Upper lobe of right lung (tissue), 1 donor: ENCODE data around the gene FADS1. TPM values are rescaled to one million over a fixed set of nuclear protein-coding genes. Genes with fewer than 3 reads are reported as not detected.

ENCODE experiments used
- ATAC-seq: fragments of 200-7000 bp; cut with Tn5 transposase; one replicate; pipeline ENCODE4 v1.9.1; 2020; ENCODE audit warnings: mild to moderate bottlenecking, moderate library complexity
- DNase-seq: peaks from one replicate; pipeline ENCODE4 v3.0.0-alpha.2; 2020
- H3K27ac ChIP-seq: fragments of 200-600 bp; one replicate; pipeline ENCODE4 v1.8.0; 2022
- H3K27me3 ChIP-seq: fragments of 200-600 bp; one replicate; pipeline ENCODE4 v1.8.0; 2022; ENCODE audit warnings: mild to moderate bottlenecking
- H3K36me3 ChIP-seq: fragments of 200-600 bp; one replicate; pipeline ENCODE4 v1.8.0; 2022
- H3K4me1 ChIP-seq: fragments of 200-600 bp; one replicate; pipeline ENCODE4 v1.8.0; 2022
- H3K4me3 ChIP-seq: fragments of 200-600 bp; one replicate; pipeline ENCODE4 v1.8.0; 2022; ENCODE audit warnings: mild to moderate bottlenecking
- H3K9me3 ChIP-seq: fragments of 200-600 bp; one replicate; pipeline ENCODE4 v1.8.0; 2022
- intact Hi-C: fragments of 100-400 bp; cut with DNase I; formaldehyde crosslinking; loops from one replicate; pipeline ENCODE4 v1.11.0; 2022
- total RNA-seq: library from RNA; stranded (reverse); fragmentation: NEBNext Ultra II Directional; extraction: Animal tissue kit (Norgen Biotek cat#: 25700); gene quantifications from one replicate; pipeline ENCODE4 v1.2.1, GENCODE V29; 2021
- TF ChIP-seq, protein P1 (sequence below): fragments of 200-600 bp; IDR thresholded peaks from one replicate; pipeline ENCODE4 v1.8.0; 2022; ENCODE audit warnings: antibody characterized with exemption
- donor health status: DM: no; HTN: yes; CAD: no; lungs with severe emphysema.

The FADS1 gene
- total RNA-seq, 1 donor from 2014 or later, result 68.0 TPM

DNA sequence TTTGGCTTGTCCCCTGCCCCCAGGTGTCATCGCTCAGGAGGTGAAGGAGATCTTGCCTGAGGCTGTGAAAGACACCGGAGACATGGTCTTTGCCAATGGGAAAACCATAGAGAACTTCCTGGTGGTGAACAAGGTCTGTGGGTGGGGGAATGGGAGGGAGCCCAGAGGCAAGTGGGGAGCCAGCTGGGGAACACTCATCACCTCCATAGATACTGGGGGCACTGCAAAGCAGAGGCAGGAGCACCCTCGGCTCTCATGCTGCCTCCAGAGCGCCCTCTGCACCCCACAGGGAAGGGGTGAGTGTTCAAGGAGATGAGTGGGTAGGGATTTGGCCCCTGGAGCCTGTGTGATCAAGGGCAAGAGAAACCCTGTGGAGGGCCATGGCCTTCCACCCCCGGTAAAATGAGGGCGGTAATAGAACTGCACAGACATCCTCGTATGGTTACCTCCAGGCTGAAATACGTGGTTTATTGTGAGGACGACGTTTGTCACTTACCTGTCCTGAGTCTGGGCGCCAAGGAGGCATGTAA is 38.4 kb downstream of the FADS1 start:
- ATAC-seq, result no peak
- DNase-seq, result no peak
- H3K4me3 ChIP-seq, result no peak overlapping the region
- no peak overlapping the region for H3K27ac ChIP-seq
- TF ChIP-seq, protein P1, sequence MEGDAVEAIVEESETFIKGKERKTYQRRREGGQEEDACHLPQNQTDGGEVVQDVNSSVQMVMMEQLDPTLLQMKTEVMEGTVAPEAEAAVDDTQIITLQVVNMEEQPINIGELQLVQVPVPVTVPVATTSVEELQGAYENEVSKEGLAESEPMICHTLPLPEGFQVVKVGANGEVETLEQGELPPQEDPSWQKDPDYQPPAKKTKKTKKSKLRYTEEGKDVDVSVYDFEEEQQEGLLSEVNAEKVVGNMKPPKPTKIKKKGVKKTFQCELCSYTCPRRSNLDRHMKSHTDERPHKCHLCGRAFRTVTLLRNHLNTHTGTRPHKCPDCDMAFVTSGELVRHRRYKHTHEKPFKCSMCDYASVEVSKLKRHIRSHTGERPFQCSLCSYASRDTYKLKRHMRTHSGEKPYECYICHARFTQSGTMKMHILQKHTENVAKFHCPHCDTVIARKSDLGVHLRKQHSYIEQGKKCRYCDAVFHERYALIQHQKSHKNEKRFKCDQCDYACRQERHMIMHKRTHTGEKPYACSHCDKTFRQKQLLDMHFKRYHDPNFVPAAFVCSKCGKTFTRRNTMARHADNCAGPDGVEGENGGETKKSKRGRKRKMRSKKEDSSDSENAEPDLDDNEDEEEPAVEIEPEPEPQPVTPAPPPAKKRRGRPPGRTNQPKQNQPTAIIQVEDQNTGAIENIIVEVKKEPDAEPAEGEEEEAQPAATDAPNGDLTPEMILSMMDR, result no peak
- no peaks in the 10 kb centered on the region for H3K27me3 ChIP-seq
- peaks cover 3% of the 10 kb centered on the region for H3K4me1 ChIP-seq
- intact Hi-C loops, result no loop called here
- H3K9me3 ChIP-seq, result no peaks in the 10 kb centered on the region
- H3K36me3 ChIP-seq, result no peaks in the 10 kb centered on the region

DNA sequence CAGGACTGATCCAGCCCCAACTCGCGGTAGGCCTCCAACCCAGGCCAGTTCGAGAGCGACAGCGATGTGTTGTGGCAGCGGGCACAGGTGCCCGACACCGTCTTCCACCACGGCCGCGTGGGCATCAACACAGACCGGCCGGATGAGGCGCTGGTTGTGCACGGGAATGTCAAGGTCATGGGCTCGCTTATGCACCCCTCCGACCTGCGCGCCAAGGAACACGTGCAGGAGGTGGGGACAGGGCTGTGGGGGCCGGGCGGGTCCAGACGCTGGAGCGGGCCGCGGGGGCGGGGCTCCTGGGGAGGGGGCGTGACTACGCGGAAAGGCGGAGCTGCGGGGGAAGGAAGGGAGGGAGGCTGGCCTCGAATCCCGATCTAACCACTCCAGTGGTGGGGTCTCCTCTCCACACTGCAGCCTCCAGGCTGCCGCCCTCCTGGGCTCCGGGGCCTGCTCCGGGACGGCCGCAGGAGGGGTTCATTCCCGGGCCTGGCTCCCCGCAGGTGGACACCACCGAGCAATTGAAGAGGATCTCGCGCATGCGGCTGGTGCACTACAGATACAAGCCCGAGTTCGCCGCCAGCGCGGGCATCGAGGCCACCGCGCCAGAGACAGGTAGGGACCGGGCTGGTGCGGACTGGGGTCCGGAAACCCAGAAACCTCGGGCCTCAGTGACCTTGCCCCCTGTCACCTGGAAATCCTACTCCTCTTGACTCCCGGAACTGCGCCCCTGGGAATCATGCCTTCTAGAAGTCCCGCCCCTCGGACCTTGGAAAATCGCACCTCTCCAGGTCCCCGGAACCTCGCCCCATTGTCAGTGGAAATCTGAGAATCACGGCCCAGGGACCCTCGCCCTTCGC is 39.3 kb downstream of the FADS1 start:
- Histone ChIP-seq H3K4me1 (peaks cover 3% of the 10 kb centered on the region), H3K4me3 (peak overlapping the region; percentile 16), H3K27ac (no peak overlapping the region), H3K36me3 (no peaks in the 10 kb centered on the region), H3K9me3 (no peaks in the 10 kb centered on the region), H3K27me3 (no peaks in the 10 kb centered on the region)
- peak; percentile 28 for ATAC-seq
- TF ChIP-seq, protein P1, result no peak
- DNase-seq, result no peak
- intact Hi-C loops, result no loop called here

DNA sequence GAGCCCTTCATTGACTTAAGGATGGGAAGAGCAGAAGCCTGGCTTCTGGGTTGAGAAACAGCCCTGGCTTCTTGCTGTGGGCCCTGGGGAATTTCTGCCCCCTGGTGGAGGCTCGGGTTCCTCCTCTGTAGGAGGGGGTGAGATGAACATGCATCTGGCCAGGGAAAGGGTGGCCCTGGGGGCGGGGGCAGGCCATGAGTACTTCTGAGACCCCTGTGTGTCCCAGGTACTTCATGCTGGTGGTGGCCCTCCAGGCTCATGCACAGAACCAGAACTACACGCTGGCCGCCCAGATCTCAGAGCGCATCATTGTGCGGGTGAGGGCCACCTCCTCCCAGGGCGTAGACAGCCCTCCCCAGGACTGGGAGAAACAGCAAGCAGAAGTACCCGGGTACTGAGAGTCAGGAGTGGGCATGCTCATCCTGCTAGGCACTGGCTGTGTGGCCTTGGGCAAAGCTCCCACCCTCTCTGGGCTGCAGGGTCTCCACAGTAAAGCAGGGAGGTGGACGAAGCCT is 40.2 kb downstream of the FADS1 start:
- Histone ChIP-seq H3K27ac (no peak overlapping the region), H3K27me3 (no peaks in the 10 kb centered on the region), H3K9me3 (no peaks in the 10 kb centered on the region), H3K4me1 (peaks cover 5% of the 10 kb centered on the region), H3K36me3 (no peaks in the 10 kb centered on the region), H3K4me3 (no peak overlapping the region)
- intact Hi-C loops, result no loop called here
- DNase-seq, result peak; percentile 76
- peak; percentile 43 for ATAC-seq
- TF ChIP-seq, protein P1, result peak; percentile 62

DNA sequence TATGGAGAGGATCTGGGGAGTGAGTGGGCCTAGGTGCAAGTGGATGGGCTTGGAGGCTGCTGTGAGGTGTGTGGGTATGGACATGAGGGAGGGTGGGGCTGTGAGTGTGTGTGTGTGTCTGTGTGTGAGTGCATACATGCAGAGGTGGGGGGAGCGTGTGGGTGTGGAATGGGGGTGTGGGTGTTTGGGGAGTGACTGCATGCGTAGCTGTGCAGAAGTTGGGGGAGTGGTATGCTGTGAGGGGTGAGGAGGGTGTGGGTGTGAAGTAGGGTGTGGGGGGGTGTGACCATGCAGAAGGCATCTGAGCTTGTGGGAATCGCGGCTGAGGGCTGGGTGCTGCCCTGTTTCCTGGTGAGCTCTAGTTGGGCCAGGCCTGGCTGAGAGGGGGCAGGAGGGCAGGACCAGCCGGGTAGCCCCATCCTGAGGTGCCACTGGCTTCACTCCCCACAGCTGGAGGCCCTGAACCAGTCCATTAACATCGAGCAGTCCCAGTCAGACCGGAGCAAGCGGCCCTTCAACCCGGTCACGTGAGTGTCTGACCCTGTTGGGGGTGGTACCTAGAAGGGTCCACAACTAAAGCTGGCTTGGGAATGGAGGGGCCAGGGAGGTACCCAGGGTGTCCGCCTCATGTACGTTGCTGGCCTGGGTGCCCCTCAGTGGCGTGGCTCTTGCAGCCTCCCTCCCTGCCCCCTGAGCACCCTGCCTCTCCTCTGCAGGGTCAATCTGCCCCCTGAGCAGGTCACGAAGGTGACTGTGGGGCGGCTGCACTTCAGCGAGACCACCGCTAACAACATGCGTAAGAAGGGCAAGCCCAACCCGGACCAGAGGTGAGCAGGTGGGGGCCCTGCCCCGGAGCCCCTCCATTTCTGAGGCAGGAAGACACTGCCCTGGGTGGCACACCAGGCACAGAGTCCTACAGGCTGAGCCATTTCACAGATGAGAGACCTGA is 40.9 kb downstream of the FADS1 start:
- TF ChIP-seq, protein P1, result no peak
- H3K4me3 ChIP-seq, result no peak overlapping the region

DNA sequence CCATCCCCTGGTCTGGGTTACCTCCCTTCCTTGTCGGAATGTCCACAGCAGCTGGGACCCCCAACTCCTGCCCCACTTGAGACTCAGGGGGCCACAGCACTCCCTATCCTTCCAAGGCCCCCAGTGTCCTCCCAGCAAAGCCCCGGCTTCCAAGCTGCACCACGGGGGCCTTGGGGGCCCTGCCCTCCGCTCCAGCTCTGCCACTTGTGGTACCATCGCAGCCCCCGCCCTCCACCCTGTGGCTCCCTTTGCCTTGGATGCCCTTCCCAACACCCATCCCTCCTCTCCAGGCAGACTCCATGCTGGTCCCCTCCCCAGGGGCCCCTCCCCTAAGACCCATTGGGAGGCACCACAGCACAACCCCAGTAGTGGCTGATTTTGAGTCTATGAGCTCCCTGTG is 41.7 kb downstream of the FADS1 start:
- Histone ChIP-seq H3K27me3 (no peaks in the 10 kb centered on the region), H3K27ac (no peak overlapping the region), H3K4me1 (peaks cover 5% of the 10 kb centered on the region), H3K9me3 (no peaks in the 10 kb centered on the region), H3K4me3 (no peak overlapping the region), H3K36me3 (no peaks in the 10 kb centered on the region)
- DNase-seq (no peak), ATAC-seq (no peak)
- TF ChIP-seq, protein P1, result no peak
- intact Hi-C loops, result no loop called here

More for the DNA sequence above, 40.9 kb downstream of the FADS1 start:
- peaks cover 5% of the 10 kb centered on the region for H3K4me1 ChIP-seq
- no peak overlapping the region for H3K27ac ChIP-seq
- intact Hi-C loops, result no loop called here
- H3K9me3 ChIP-seq, result no peaks in the 10 kb centered on the region
- H3K27me3 ChIP-seq, result no peaks in the 10 kb centered on the region
- ATAC-seq (peak; percentile 6), DNase-seq (no peak)
- no peaks in the 10 kb centered on the region for H3K36me3 ChIP-seq
